Breast epithelium (tissue), 4 donors: ENCODE results near the gene PSKH1. TPM values are rescaled to one million over a fixed set of nuclear protein-coding genes. Genes with fewer than 3 reads are reported as not detected.

Source experiments
- DNase-seq, 2 donors: peaks; one replicate each; pipeline ENCODE4 v3.0.0-alpha.2; 2019; ENCODE audit warnings: low spot score in 2 of 2
- H3K27ac ChIP-seq, 2 donors: fragments of 200-600 bp; sonication (generic) in 1 of 2; one replicate each; pipeline ENCODE4 v1.5.1; 2016 to 2019; ENCODE audit warnings: mild to moderate bottlenecking in 1 of 2
- H3K27me3 ChIP-seq, 2 donors: fragments of 200-600 bp; sonication (generic) in 1 of 2; one replicate each; pipeline versions ENCODE4 v1.5.1 to v1.6.0; 2017 to 2019; ENCODE audit warnings: control low read depth in 1 of 2, mild to moderate bottlenecking in 1 of 2
- H3K36me3 ChIP-seq: fragments of 200-600 bp; one replicate; pipeline ENCODE4 v1.5.1; 2019
- H3K4me1 ChIP-seq, 2 donors: fragments of 200-600 bp; sonication (generic); one replicate each; pipeline ENCODE4 v1.5.1; 2016 to 2019; ENCODE audit warnings: control low read depth in 1 of 2
- H3K4me3 ChIP-seq, 3 donors: fragments of 200-600 bp; sonication (generic); 1 replicate in 2 of 3; 2 replicates in 1 of 3; pipeline ENCODE4 v1.5.1; 2016 to 2019; ENCODE audit warnings: mild to moderate bottlenecking in 3 of 3, moderate library complexity in 2 of 3
- H3K9me3 ChIP-seq, 2 donors: fragments of 200-600 bp; sonication (generic) in 1 of 2; one replicate each; pipeline ENCODE4 v1.5.1; 2016 to 2019; ENCODE audit warnings: control low read depth in 1 of 2
- CTCF ChIP-seq, 3 donors: fragments of 450-650 bp; IDR thresholded peaks; one replicate each; pipeline ENCODE4 v1.5.1; 2016 to 2017; ENCODE audit warnings: antibody characterized with exemption in 3 of 3, mild to moderate bottlenecking in 3 of 3, moderate library complexity in 3 of 3
- POLR2A ChIP-seq: fragments of 450-650 bp; IDR thresholded peaks from one replicate; pipeline ENCODE4 v1.6.1; 2016; ENCODE audit warnings: antibody characterized with exemption, mild to moderate bottlenecking, moderate library complexity
- POLR2AphosphoS5 ChIP-seq, 3 donors: sonication (generic); formaldehyde crosslinking; IDR thresholded peaks; one replicate each; pipeline ENCODE4 v1.6.1; 2017; ENCODE audit warnings: antibody characterized with exemption in 3 of 3
- intact Hi-C: fragments of 100-400 bp; cut with DNase I; formaldehyde crosslinking; loops from one replicate; pipeline ENCODE4 v1.15.1; 2023; ENCODE audit warnings: low total_unique reads
- total RNA-seq, 3 donors: library from RNA; depleted of rRNA; stranded (reverse); fragments of >200 nt; gene quantifications; one replicate each; pipeline ENCODE4 v1.1.0, GENCODE V29; 2016

Gene PSKH1
- total RNA-seq, 3 donors from 2014 or later: 17.3 to 20.5 (median 17.4) TPM

- TF ChIP-seq CTCF (IDR thresholded peaks at IDR 0.05): no peak
- TF ChIP-seq POLR2A: no peak
- no peak for TF ChIP-seq POLR2AphosphoS5 (IDR thresholded peaks at IDR 0.05)
- DNase-seq: no peak
- intact Hi-C loops: loop anchor here (10.0 kb wide), 1 partner anchor 165 kb away; no protein-coding TSS in a partner anchor
- Histone ChIP-seq H3K36me3 (peaks cover 13% of the 10 kb centered on the region), H3K4me1 (peaks cover 0 to 7% of the 10 kb centered on the region in 2 donors), H3K27me3 (no peaks in the 10 kb centered on the region), H3K4me3 (no peak overlapping the region), H3K9me3 (no peaks in the 10 kb centered on the region), H3K27ac (no peak overlapping the region)
Measured at GRCh38 chr16:67879462-67879861, 13.6 kb upstream of the PSKH1 start.

GRCh38 chr16:67879936-67880335 lies 13.1 kb upstream of the PSKH1 start:
- intact Hi-C loops: loop anchor here (10.0 kb wide), 1 partner anchor 165 kb away; no protein-coding TSS in a partner anchor
- no peak for DNase-seq
- Histone ChIP-seq H3K4me1 (peaks cover 0 to 2% of the 10 kb centered on the region in 2 donors), H3K36me3 (peaks cover 13% of the 10 kb centered on the region), H3K27ac (no peak overlapping the region), H3K9me3 (no peaks in the 10 kb centered on the region), H3K4me3 (no peak overlapping the region), H3K27me3 (no peaks in the 10 kb centered on the region)
- no peak for TF ChIP-seq POLR2AphosphoS5 (IDR thresholded peaks at IDR 0.05)
- TF ChIP-seq CTCF (IDR thresholded peaks at IDR 0.05): no peak
- no peak for TF ChIP-seq POLR2A

- Histone ChIP-seq H3K27me3 (no peaks in the 10 kb centered on the region), H3K4me1 (no peaks in the 10 kb centered on the region), H3K27ac (no peak overlapping the region), H3K36me3 (peaks cover 13% of the 10 kb centered on the region), H3K9me3 (no peaks in the 10 kb centered on the region), H3K4me3 (no peak overlapping the region)
- DNase-seq: no peak
- TF ChIP-seq CTCF (IDR thresholded peaks at IDR 0.05): no peak
- TF ChIP-seq POLR2AphosphoS5 (IDR thresholded peaks at IDR 0.05): no peak
- no peak for TF ChIP-seq POLR2A
- intact Hi-C loops: no loop called here
Measured at GRCh38 chr16:67880584-67880983, 12.5 kb upstream of the PSKH1 start.

- TF ChIP-seq CTCF (IDR thresholded peaks at IDR 0.05): no peak
- TF ChIP-seq POLR2A: no peak
- TF ChIP-seq POLR2AphosphoS5 (IDR thresholded peaks at IDR 0.05): no peak
- H3K36me3 ChIP-seq: peaks cover 13% of the 10 kb centered on the region
- H3K27me3 ChIP-seq: no peaks in the 10 kb centered on the region
- no peaks in the 10 kb centered on the region for H3K4me1 ChIP-seq
- intact Hi-C loops: no loop called here
- no peak overlapping the region for H3K4me3 ChIP-seq
- H3K9me3 ChIP-seq: no peaks in the 10 kb centered on the region
- DNase-seq: no peak
- H3K27ac ChIP-seq: no peak overlapping the region
Measured at GRCh38 chr16:67881621-67882161, 11.4 kb upstream of the PSKH1 start.

GRCh38 chr16:67882374-67883145 lies 10.5 kb upstream of the PSKH1 start:
- TF ChIP-seq CTCF (IDR thresholded peaks at IDR 0.05) (no peak), POLR2AphosphoS5 (IDR thresholded peaks at IDR 0.05) (no peak), POLR2A (no peak)
- H3K9me3 ChIP-seq: no peaks in the 10 kb centered on the region
- H3K4me1 ChIP-seq: no peaks in the 10 kb centered on the region
- H3K27me3 ChIP-seq: no peaks in the 10 kb centered on the region
- H3K36me3 ChIP-seq: peaks cover 10% of the 10 kb centered on the region
- no peak overlapping the region for H3K27ac ChIP-seq
- no peak for DNase-seq
- intact Hi-C loops: no loop called here
- H3K4me3 ChIP-seq: no peak overlapping the region
